ENCODE measurements around the gene NELFCD. TPM values are rescaled to one million over a fixed set of nuclear protein-coding genes. Genes with fewer than 3 reads are reported as not detected.

NELFCD gene
- total RNA-seq, 1 experiment from 2014 or later: 39.8 TPM

- DNase-seq: peak; percentile 26
- Histone ChIP-seq H3K4me3 (ENCODE audit: insufficient read depth, low read depth, low read length) (no peak overlapping the region), H3K36me3 (replicated peaks; ENCODE audit: control insufficient read depth, insufficient read depth, low read length) (no peaks in the 10 kb centered on the region), H3K27me3 (ENCODE audit: control insufficient read depth, insufficient read depth, low read length) (peaks cover 2% of the 10 kb centered on the region)
These were observed 35.0 kb downstream of the NELFCD start for GRCh38 chr20:59015812-59016711.

GRCh38 chr20:59016795-59017492, 35.9 kb downstream of the NELFCD start:
- peaks cover 2% of the 10 kb centered on the region for H3K27me3 ChIP-seq (ENCODE audit: control insufficient read depth, insufficient read depth, low read length)
- no peak overlapping the region for H3K4me3 ChIP-seq (ENCODE audit: insufficient read depth, low read depth, low read length)
- H3K36me3 ChIP-seq (replicated peaks; ENCODE audit: control insufficient read depth, insufficient read depth, low read length): no peaks in the 10 kb centered on the region
- DNase-seq: no peak

- Histone ChIP-seq H3K27me3 (ENCODE audit: control insufficient read depth, insufficient read depth, low read length) (peaks cover 2% of the 10 kb centered on the region), H3K36me3 (replicated peaks; ENCODE audit: control insufficient read depth, insufficient read depth, low read length) (no peaks in the 10 kb centered on the region), H3K4me3 (ENCODE audit: insufficient read depth, low read depth, low read length) (no peak overlapping the region)
- DNase-seq: no peak
These were observed 36.6 kb downstream of the NELFCD start for GRCh38 chr20:59017493-59018231.

- H3K36me3 ChIP-seq (replicated peaks; ENCODE audit: control insufficient read depth, insufficient read depth, low read length): no peaks in the 10 kb centered on the region
- peaks cover 3% of the 10 kb centered on the region; the same call in 1 of the 2 replicates for H3K27me3 ChIP-seq (ENCODE audit: control insufficient read depth, insufficient read depth, low read length)
- H3K4me3 ChIP-seq (ENCODE audit: insufficient read depth, low read depth, low read length): no peak overlapping the region
- DNase-seq: peak; percentile 32
These were observed 37.8 kb downstream of the NELFCD start for GRCh38 chr20:59018817-59019216.

GRCh38 chr20:59019217-59019616, 38.2 kb downstream of the NELFCD start, which contains the start of gene TUBB1:
Gene TUBB1, plus strand, starts transcription at chr20:59019429. Its CDS starts 94 bp downstream, at chr20:59019523.
- Histone ChIP-seq H3K4me3 (ENCODE audit: insufficient read depth, low read depth, low read length) (no peak within 1 kb of the TSS), H3K27me3 (ENCODE audit: control insufficient read depth, insufficient read depth, low read length) (peaks cover 3% of the 10 kb centered on the region; the same call in 1 of the 2 replicates), H3K36me3 (replicated peaks; ENCODE audit: control insufficient read depth, insufficient read depth, low read length) (no peaks in the 10 kb centered on the region)
- DNase-seq: no peak

- Histone ChIP-seq H3K4me3 (ENCODE audit: insufficient read depth, low read depth, low read length) (no peak overlapping the region), H3K27me3 (ENCODE audit: control insufficient read depth, insufficient read depth, low read length) (peaks cover 6% of the 10 kb centered on the region; the same call in 1 of the 2 replicates), H3K36me3 (replicated peaks; ENCODE audit: control insufficient read depth, insufficient read depth, low read length) (peaks cover 3% of the 10 kb centered on the region; the same call in 1 of the 2 replicates)
- peak; percentile 18 for DNase-seq
These were observed 40.0 kb downstream of the NELFCD start for GRCh38 chr20:59020938-59021551.

GRCh38 chr20:59022754-59023153, 41.7 kb downstream of the NELFCD start:
- Histone ChIP-seq H3K36me3 (replicated peaks; ENCODE audit: control insufficient read depth, insufficient read depth, low read length) (peaks cover 3% of the 10 kb centered on the region; the same call in 1 of the 2 replicates), H3K4me3 (ENCODE audit: insufficient read depth, low read depth, low read length) (no peak overlapping the region), H3K27me3 (ENCODE audit: control insufficient read depth, insufficient read depth, low read length) (peaks cover 18% of the 10 kb centered on the region; the same call in 1 of the 2 replicates)
- peak; percentile 28 for DNase-seq

- H3K36me3 ChIP-seq (replicated peaks; ENCODE audit: control insufficient read depth, insufficient read depth, low read length): peaks cover 3% of the 10 kb centered on the region
- DNase-seq: peak; percentile 30
- H3K4me3 ChIP-seq (ENCODE audit: insufficient read depth, low read depth, low read length): no peak overlapping the region
- peaks cover 23% of the 10 kb centered on the region; the same call in 1 of the 2 replicates for H3K27me3 ChIP-seq (ENCODE audit: control insufficient read depth, insufficient read depth, low read length)
These were observed 42.6 kb downstream of the NELFCD start for GRCh38 chr20:59023616-59024015.

GRCh38 chr20:59024111-59024530, 43.1 kb downstream of the NELFCD start:
- Histone ChIP-seq H3K4me3 (ENCODE audit: insufficient read depth, low read depth, low read length) (no peak overlapping the region), H3K36me3 (replicated peaks; ENCODE audit: control insufficient read depth, insufficient read depth, low read length) (peaks cover 3% of the 10 kb centered on the region)

GRCh38 chr20:59025086-59025485, 44.0 kb downstream of the NELFCD start:
- H3K36me3 ChIP-seq (replicated peaks; ENCODE audit: control insufficient read depth, insufficient read depth, low read length): peaks cover 7% of the 10 kb centered on the region
- H3K4me3 ChIP-seq (ENCODE audit: insufficient read depth, low read depth, low read length): no peak overlapping the region
- no peak for DNase-seq

More at GRCh38 chr20:59024111-59024530, 43.1 kb downstream of the NELFCD start:
- H3K27me3 ChIP-seq (ENCODE audit: control insufficient read depth, insufficient read depth, low read length): peaks cover 24% of the 10 kb centered on the region; the same call in 1 of the 2 replicates
- no peak for DNase-seq

GRCh38 chr20:59025511-59025910, 44.5 kb downstream of the NELFCD start:
- peaks cover 8% of the 10 kb centered on the region for H3K36me3 ChIP-seq (replicated peaks; ENCODE audit: control insufficient read depth, insufficient read depth, low read length)

More at GRCh38 chr20:59025086-59025485, 44.0 kb downstream of the NELFCD start:
- H3K27me3 ChIP-seq (ENCODE audit: control insufficient read depth, insufficient read depth, low read length): peaks cover 29% of the 10 kb centered on the region

GRCh38 chr20:59026904-59027740, 46.1 kb downstream of the NELFCD start:
- peaks cover 45% of the 10 kb centered on the region for H3K27me3 ChIP-seq (ENCODE audit: control insufficient read depth, insufficient read depth, low read length)
- no peak overlapping the region for H3K4me3 ChIP-seq (ENCODE audit: insufficient read depth, low read depth, low read length)
- H3K36me3 ChIP-seq (replicated peaks; ENCODE audit: control insufficient read depth, insufficient read depth, low read length): peaks cover 8% of the 10 kb centered on the region
- no peak for DNase-seq

More at GRCh38 chr20:59025511-59025910, 44.5 kb downstream of the NELFCD start:
- DNase-seq: peak; percentile 30
- Histone ChIP-seq H3K27me3 (ENCODE audit: control insufficient read depth, insufficient read depth, low read length) (peaks cover 33% of the 10 kb centered on the region), H3K4me3 (ENCODE audit: insufficient read depth, low read depth, low read length) (no peak overlapping the region)

GRCh38 chr20:59027741-59028320, 46.8 kb downstream of the NELFCD start:
- DNase-seq: no peak
- peaks cover 45% of the 10 kb centered on the region for H3K27me3 ChIP-seq (ENCODE audit: control insufficient read depth, insufficient read depth, low read length)
- peaks cover 8% of the 10 kb centered on the region for H3K36me3 ChIP-seq (replicated peaks; ENCODE audit: control insufficient read depth, insufficient read depth, low read length)
- H3K4me3 ChIP-seq (ENCODE audit: insufficient read depth, low read depth, low read length): no peak overlapping the region
